ENCODE data around the gene CEP112. TPM values are rescaled to one million over a fixed set of nuclear protein-coding genes. Genes with fewer than 3 reads are reported as not detected.

Gene CEP112
- polyA plus RNA-seq, 2 donors, result 1.6 to 3.1 TPM

DNA sequence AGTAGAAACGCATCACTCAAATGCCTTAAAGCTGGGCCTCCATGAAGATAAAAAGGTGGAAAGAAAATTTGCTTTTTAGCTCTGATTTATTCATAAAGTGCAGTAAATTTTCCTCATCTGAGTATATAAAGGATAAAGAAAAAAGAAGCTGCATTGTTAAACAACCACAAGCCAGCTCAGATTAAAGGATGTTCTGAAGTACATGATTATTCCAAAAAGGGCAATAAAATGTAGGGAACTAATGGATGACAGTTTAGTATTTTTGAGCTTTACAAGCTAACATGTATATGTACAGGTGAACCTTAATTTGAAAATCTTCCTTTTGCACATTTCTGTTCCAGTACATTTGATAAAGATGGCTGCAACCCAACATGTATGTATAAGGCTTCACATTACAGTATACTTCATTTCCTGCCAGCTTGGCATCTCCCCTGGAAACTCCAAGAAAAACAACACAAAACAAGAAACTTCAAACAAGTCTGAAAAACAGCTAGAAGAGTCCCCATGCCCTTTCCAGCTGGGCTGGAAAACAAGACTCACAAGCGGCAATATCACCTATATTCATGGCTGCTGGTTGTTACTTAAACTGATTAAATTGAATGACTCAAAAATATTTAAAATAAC, 225.7 kb downstream of the CEP112 start:
- WGBS, 2 donors, result 66 to 97% methylated on average over 2 of the region's 2 CpGs
- no peaks in the 10 kb centered on the region for H3K4me1 ChIP-seq (ENCODE audit: control insufficient read depth in 2 of 2, insufficient read depth in 2 of 2, low read length in 1 of 2)
- H3K27ac ChIP-seq (ENCODE audit: low read depth in 2 of 2, low read length in 1 of 2), result no peak overlapping the region
- no peaks in the 10 kb centered on the region for H3K9me3 ChIP-seq (ENCODE audit: control insufficient read depth in 2 of 2, insufficient read depth in 1 of 2, low read depth in 1 of 2, low read length in 1 of 2)
- H3K36me3 ChIP-seq (ENCODE audit: control insufficient read depth in 2 of 2, insufficient read depth in 2 of 2, low read length in 1 of 2), result no peaks in the 10 kb centered on the region
- no peaks in the 10 kb centered on the region for H3K27me3 ChIP-seq (ENCODE audit: control insufficient read depth in 1 of 2, insufficient read depth in 2 of 2, low read length in 2 of 2)
- H3K4me3 ChIP-seq (ENCODE audit: low read depth in 1 of 2, low read length in 2 of 2), result no peak overlapping the region

DNA sequence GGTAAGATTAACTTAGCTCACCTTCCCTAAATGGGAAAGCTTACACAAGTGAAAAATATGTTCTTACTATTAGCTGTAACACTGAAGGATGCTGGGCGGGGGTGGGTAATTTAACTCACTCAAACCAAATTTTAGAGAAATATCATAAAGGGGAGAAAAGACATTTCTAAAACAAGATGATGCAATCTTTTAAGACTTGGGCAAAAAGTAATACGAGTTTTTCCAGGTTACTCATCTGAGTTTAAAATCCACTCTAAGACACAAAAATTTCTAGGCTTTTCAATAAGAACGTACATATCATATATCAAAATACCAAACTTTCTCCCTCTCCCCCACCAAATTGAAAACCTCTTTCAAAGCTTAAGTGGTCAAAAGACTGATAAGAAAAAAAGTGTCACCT, 228.8 kb downstream of the CEP112 start:
- H3K4me1 ChIP-seq (ENCODE audit: control insufficient read depth in 2 of 2, insufficient read depth in 2 of 2, low read length in 1 of 2), result no peaks in the 10 kb centered on the region
- H3K36me3 ChIP-seq (ENCODE audit: control insufficient read depth in 2 of 2, insufficient read depth in 2 of 2, low read length in 1 of 2), result no peaks in the 10 kb centered on the region
- no peak overlapping the region for H3K27ac ChIP-seq (ENCODE audit: low read depth in 2 of 2, low read length in 1 of 2)
- H3K4me3 ChIP-seq (ENCODE audit: low read depth in 1 of 2, low read length in 2 of 2), result no peak overlapping the region
- H3K27me3 ChIP-seq (ENCODE audit: control insufficient read depth in 1 of 2, insufficient read depth in 2 of 2, low read length in 2 of 2), result no peaks in the 10 kb centered on the region
- 92 to 95% methylated on average over 3 of the region's 3 CpGs for WGBS, 2 donors
- peaks cover 0 to 10% of the 10 kb centered on the region in 2 donors for H3K9me3 ChIP-seq (ENCODE audit: control insufficient read depth in 2 of 2, insufficient read depth in 1 of 2, low read depth in 1 of 2, low read length in 1 of 2)

DNA sequence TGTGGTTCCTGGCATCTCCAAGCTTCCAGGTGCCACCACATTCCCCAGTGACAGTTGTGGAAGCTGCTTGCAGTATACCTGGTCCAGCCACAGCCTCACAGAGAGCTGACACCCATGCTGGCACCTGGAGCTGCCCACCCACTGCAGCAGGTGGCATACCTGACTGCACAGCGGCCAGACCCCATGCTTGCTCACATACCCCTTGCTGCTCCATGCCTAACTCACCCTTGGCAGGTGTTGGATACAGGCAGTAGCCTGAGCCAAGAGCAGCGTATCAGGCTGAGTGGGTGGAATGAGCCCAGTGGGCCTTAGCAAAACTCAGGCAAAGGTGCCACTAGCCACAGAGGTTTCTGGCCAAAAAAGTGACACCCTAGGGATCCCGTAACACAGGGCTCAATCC, 232.3 kb downstream of the CEP112 start:
- Histone ChIP-seq H3K36me3 (ENCODE audit: control insufficient read depth in 2 of 2, insufficient read depth in 2 of 2, low read length in 1 of 2) (no peaks in the 10 kb centered on the region), H3K9me3 (ENCODE audit: control insufficient read depth in 2 of 2, insufficient read depth in 1 of 2, low read depth in 1 of 2, low read length in 1 of 2) (peaks cover 0 to 10% of the 10 kb centered on the region in 2 donors), H3K27ac (ENCODE audit: low read depth in 2 of 2, low read length in 1 of 2) (no peak overlapping the region), H3K27me3 (ENCODE audit: control insufficient read depth in 1 of 2, insufficient read depth in 2 of 2, low read length in 2 of 2) (no peaks in the 10 kb centered on the region), H3K4me1 (ENCODE audit: control insufficient read depth in 2 of 2, insufficient read depth in 2 of 2, low read length in 1 of 2) (no peaks in the 10 kb centered on the region), H3K4me3 (ENCODE audit: low read depth in 1 of 2, low read length in 2 of 2) (no peak overlapping the region)
- WGBS, 2 donors, result 91 to 92% methylated on average over 3 of the region's 3 CpGs

DNA sequence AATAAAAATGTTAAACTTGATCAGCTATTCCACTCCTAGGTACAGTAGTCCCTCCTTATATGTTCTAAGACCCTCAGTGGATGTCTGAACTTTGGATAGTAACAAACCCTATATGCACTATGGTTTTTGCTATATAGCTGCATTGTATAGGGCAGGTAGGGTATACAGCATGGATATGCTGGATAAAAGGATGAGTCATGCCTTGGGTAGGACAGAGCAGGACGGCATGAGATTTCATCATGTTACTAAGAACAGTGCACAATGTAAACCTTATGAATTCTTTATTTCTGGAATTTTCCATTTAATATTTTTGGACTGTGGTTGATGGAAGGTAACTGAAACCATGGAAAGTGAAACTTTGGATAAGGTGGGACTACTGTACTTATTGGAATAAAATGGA, 235.1 kb downstream of the CEP112 start:
- Histone ChIP-seq H3K36me3 (ENCODE audit: control insufficient read depth in 2 of 2, insufficient read depth in 2 of 2, low read length in 1 of 2) (no peaks in the 10 kb centered on the region), H3K4me1 (ENCODE audit: control insufficient read depth in 2 of 2, insufficient read depth in 2 of 2, low read length in 1 of 2) (no peaks in the 10 kb centered on the region), H3K27me3 (ENCODE audit: control insufficient read depth in 1 of 2, insufficient read depth in 2 of 2, low read length in 2 of 2) (no peaks in the 10 kb centered on the region), H3K4me3 (ENCODE audit: low read depth in 1 of 2, low read length in 2 of 2) (no peak overlapping the region), H3K27ac (ENCODE audit: low read depth in 2 of 2, low read length in 1 of 2) (no peak overlapping the region), H3K9me3 (ENCODE audit: control insufficient read depth in 2 of 2, insufficient read depth in 1 of 2, low read depth in 1 of 2, low read length in 1 of 2) (peaks cover 0 to 10% of the 10 kb centered on the region in 2 donors)
- 66 to 89% methylated on average over 1 of the region's 1 CpG for WGBS, 2 donors

DNA sequence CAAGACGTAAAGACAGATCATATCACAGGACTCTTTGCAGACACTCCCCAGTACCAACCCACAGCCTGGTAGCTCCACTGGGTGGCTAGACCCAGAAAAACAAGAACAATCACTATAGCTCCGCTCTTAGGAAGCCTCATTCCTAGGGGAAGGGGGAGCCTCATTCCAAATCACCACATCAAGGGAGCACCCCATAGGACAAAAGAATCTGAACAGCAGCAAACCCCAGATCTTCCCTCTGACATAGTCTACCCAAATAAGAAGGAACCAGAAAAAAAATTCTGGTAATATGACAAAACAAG, 237.8 kb downstream of the CEP112 start:
- Histone ChIP-seq H3K4me1 (ENCODE audit: control insufficient read depth in 2 of 2, insufficient read depth in 2 of 2, low read length in 1 of 2) (no peaks in the 10 kb centered on the region), H3K27me3 (ENCODE audit: control insufficient read depth in 1 of 2, insufficient read depth in 2 of 2, low read length in 2 of 2) (no peaks in the 10 kb centered on the region), H3K4me3 (ENCODE audit: low read depth in 1 of 2, low read length in 2 of 2) (no peak overlapping the region), H3K36me3 (ENCODE audit: control insufficient read depth in 2 of 2, insufficient read depth in 2 of 2, low read length in 1 of 2) (no peaks in the 10 kb centered on the region), H3K27ac (ENCODE audit: low read depth in 2 of 2, low read length in 1 of 2) (no peak overlapping the region), H3K9me3 (ENCODE audit: control insufficient read depth in 2 of 2, insufficient read depth in 1 of 2, low read depth in 1 of 2, low read length in 1 of 2) (peaks cover 0 to 7% of the 10 kb centered on the region in 2 donors)
- 77 to 90% methylated on average over 2 of the region's 2 CpGs for WGBS, 2 donors

DNA sequence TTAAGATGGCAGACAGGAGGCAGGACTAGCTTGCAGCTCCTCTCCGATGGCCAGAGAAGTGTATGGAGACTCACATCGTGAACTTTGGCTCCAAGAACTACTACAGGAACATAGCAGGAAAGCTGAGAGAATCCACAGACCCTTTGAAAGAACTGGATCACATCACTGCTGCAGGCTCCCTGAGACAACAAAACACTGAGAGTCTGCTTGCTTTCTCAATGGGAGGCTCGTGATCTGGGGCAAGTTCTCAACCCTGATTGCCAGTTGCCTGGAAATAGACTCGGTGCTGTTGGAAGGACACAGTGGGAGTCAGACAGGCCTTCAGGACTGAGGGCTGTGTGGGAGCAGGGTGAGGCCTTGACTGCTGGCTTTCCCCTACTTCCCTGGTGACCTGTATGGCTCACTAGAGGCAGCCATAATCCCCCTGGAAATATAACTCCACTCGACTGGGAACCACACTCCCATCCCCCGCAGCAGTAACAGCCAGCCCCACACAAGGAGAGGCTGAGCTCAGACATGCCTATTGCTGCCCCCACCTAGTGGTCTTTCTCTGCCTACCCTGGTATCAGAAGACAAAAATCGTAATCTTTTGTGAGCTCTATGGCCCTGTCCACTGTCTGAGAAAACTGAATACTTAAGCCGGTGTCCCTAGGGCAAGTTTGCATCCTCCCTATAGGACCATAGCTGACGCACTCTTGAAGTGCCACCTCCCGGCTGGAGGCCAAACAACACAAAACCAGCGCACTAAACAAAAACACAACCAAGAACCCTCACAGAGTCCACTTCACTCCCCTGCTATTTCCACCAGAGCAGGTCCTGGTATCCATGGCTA, 238.4 kb downstream of the CEP112 start:
- no peaks in the 10 kb centered on the region for H3K4me1 ChIP-seq (ENCODE audit: control insufficient read depth in 2 of 2, insufficient read depth in 2 of 2, low read length in 1 of 2)
- H3K9me3 ChIP-seq (ENCODE audit: control insufficient read depth in 2 of 2, insufficient read depth in 1 of 2, low read depth in 1 of 2, low read length in 1 of 2), result peaks cover 0 to 3% of the 10 kb centered on the region in 2 donors
- no peaks in the 10 kb centered on the region for H3K36me3 ChIP-seq (ENCODE audit: control insufficient read depth in 2 of 2, insufficient read depth in 2 of 2, low read length in 1 of 2)
- H3K27me3 ChIP-seq (ENCODE audit: control insufficient read depth in 1 of 2, insufficient read depth in 2 of 2, low read length in 2 of 2), result no peaks in the 10 kb centered on the region
- no peak overlapping the region for H3K4me3 ChIP-seq (ENCODE audit: low read depth in 1 of 2, low read length in 2 of 2)
- WGBS, 2 donors, result 88 to 91% methylated on average over 11 of the region's 11 CpGs
- no peak overlapping the region for H3K27ac ChIP-seq (ENCODE audit: low read depth in 2 of 2, low read length in 1 of 2)

DNA sequence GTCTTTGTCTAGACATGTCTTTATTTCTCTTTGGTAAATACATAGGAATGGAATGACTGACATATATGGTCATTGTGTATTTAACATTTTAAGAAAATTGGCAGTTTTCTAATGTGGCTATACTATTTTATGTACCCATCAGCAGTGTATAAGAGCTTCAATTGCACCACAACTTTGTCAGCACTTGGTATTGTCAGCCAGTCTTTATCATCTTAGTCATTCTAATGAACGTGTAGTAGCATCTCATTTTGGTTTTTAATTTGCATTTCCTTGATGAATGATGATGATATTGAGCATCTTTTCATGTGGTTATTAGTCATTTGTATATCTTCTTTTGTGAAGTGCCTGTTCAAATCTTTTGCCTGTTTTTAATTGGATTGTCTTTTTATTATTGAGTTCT, 239.3 kb downstream of the CEP112 start:
- no peaks in the 10 kb centered on the region for H3K9me3 ChIP-seq (ENCODE audit: control insufficient read depth in 2 of 2, insufficient read depth in 1 of 2, low read depth in 1 of 2, low read length in 1 of 2)
- H3K27ac ChIP-seq (ENCODE audit: low read depth in 2 of 2, low read length in 1 of 2), result no peak overlapping the region
- H3K36me3 ChIP-seq (ENCODE audit: control insufficient read depth in 2 of 2, insufficient read depth in 2 of 2, low read length in 1 of 2), result no peaks in the 10 kb centered on the region
- H3K4me3 ChIP-seq (ENCODE audit: low read depth in 1 of 2, low read length in 2 of 2), result no peak overlapping the region
- H3K4me1 ChIP-seq (ENCODE audit: control insufficient read depth in 2 of 2, insufficient read depth in 2 of 2, low read length in 1 of 2), result no peaks in the 10 kb centered on the region
- WGBS, 2 donors, result 82 to 87% methylated on average over 1 of the region's 1 CpG
- no peaks in the 10 kb centered on the region for H3K27me3 ChIP-seq (ENCODE audit: control insufficient read depth in 1 of 2, insufficient read depth in 2 of 2, low read length in 2 of 2)

DNA sequence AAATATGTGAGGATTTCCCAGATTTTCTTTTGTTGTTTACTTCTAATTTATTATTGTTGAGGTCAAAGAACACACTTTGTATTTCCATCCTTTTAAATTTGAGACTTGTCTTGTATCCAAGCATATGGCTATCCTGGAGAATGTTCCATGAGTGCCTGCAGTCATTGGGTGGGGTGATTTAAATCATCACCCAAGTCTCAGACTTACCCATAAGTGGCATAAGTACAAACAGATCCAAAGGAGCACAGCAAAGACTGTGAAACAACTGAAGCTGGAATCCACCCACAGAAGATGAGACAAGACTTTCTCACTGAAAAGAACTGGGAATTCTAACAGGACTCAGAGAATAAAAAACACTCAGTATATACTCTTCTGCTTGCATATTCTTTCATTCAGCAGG, 239.9 kb downstream of the CEP112 start:
- no peaks in the 10 kb centered on the region for H3K36me3 ChIP-seq (ENCODE audit: control insufficient read depth in 2 of 2, insufficient read depth in 2 of 2, low read length in 1 of 2)
- no peaks in the 10 kb centered on the region for H3K4me1 ChIP-seq (ENCODE audit: control insufficient read depth in 2 of 2, insufficient read depth in 2 of 2, low read length in 1 of 2)
- H3K9me3 ChIP-seq (ENCODE audit: control insufficient read depth in 2 of 2, insufficient read depth in 1 of 2, low read depth in 1 of 2, low read length in 1 of 2), result no peaks in the 10 kb centered on the region
- no peak overlapping the region for H3K27ac ChIP-seq (ENCODE audit: low read depth in 2 of 2, low read length in 1 of 2)
- no peak overlapping the region for H3K4me3 ChIP-seq (ENCODE audit: low read depth in 1 of 2, low read length in 2 of 2)
- H3K27me3 ChIP-seq (ENCODE audit: control insufficient read depth in 1 of 2, insufficient read depth in 2 of 2, low read length in 2 of 2), result no peaks in the 10 kb centered on the region

DNA sequence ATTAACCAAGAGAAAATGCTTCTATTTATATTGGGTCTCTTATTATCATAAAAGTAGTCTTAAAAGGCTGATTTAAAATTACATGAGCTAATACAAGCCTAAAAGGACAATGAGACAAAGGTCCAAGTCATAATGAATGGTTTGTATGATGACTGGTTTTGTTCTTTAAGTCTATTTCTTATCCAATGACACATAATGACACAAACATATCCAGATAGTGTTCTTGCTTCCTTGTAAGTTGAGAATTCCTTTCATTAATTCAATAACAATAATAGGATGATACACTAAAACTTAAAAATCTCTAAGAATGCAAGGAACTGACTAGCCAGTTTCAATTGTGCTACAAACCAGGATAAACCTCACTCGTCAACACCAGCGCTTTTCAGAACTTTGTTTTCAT, 244.1 kb downstream of the CEP112 start:
- H3K4me1 ChIP-seq (ENCODE audit: control insufficient read depth in 2 of 2, insufficient read depth in 2 of 2, low read length in 1 of 2), result no peaks in the 10 kb centered on the region
- no peak overlapping the region for H3K4me3 ChIP-seq (ENCODE audit: low read depth in 1 of 2, low read length in 2 of 2)
- H3K9me3 ChIP-seq (ENCODE audit: control insufficient read depth in 2 of 2, insufficient read depth in 1 of 2, low read depth in 1 of 2, low read length in 1 of 2), result no peaks in the 10 kb centered on the region
- no peak overlapping the region for H3K27ac ChIP-seq (ENCODE audit: low read depth in 2 of 2, low read length in 1 of 2)
- no peaks in the 10 kb centered on the region for H3K36me3 ChIP-seq (ENCODE audit: control insufficient read depth in 2 of 2, insufficient read depth in 2 of 2, low read length in 1 of 2)
- 97% methylated on average over 2 of the region's 2 CpGs for WGBS, 2 donors
- no peaks in the 10 kb centered on the region for H3K27me3 ChIP-seq (ENCODE audit: control insufficient read depth in 1 of 2, insufficient read depth in 2 of 2, low read length in 2 of 2)

DNA sequence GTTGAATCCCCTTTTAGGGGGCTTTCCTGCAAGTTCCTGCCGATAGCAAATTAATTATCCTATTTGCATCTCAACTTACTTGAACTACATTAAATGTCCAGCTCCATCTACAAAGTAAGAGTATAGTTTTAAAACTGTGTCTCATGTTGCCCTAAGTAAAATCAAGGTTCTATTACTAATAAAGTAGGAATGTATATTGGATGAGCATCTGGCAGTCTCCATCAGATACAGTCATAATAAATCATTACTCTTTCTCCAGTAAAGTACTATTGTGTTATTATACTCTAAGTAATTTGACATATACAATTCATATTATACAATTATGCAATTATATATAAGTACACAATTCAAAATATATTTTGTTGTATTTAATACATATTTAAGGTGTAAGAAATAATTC, 249.3 kb downstream of the CEP112 start:
- Histone ChIP-seq H3K4me1 (ENCODE audit: control insufficient read depth in 2 of 2, insufficient read depth in 2 of 2, low read length in 1 of 2) (no peaks in the 10 kb centered on the region), H3K27ac (ENCODE audit: low read depth in 2 of 2, low read length in 1 of 2) (no peak overlapping the region), H3K36me3 (ENCODE audit: control insufficient read depth in 2 of 2, insufficient read depth in 2 of 2, low read length in 1 of 2) (no peaks in the 10 kb centered on the region), H3K27me3 (ENCODE audit: control insufficient read depth in 1 of 2, insufficient read depth in 2 of 2, low read length in 2 of 2) (no peaks in the 10 kb centered on the region), H3K4me3 (ENCODE audit: low read depth in 1 of 2, low read length in 2 of 2) (no peak overlapping the region), H3K9me3 (ENCODE audit: control insufficient read depth in 2 of 2, insufficient read depth in 1 of 2, low read depth in 1 of 2, low read length in 1 of 2) (no peaks in the 10 kb centered on the region)
- WGBS, 2 donors, result 95% methylated on average over 1 of the region's 1 CpG
